Activated naive CD4-positive, alpha-beta T cell treated with anti-CD3 and anti-CD28 coated beads for 36 hours (primary cell): ENCODE data around the gene NUP155. TPM values are rescaled to one million over a fixed set of nuclear protein-coding genes. Genes with fewer than 3 reads are reported as not detected.
"Not testable (repeated sequence)": the region's sequence is repeated elsewhere in the genome, so short reads cannot be mapped to it uniquely, and the experiment has no call there.

Source experiments
- CTCF ChIA-PET: fragments of 350-600 bp; sonication (Branson Sonifier 250); formaldehyde crosslinking; loops from one replicate; lab custom pipeline; 2021; ENCODE audit warnings: antibody characterized with exemption; lab: Charles Lee
- DNase-seq: peaks from one replicate; pipeline ENCODE4 v3.0.0-alpha.2; 2020
- H3K27ac Mint-ChIP-seq: one replicate; pipeline ENCODE4 v1.8.0; 2021; ENCODE audit warnings: mild to moderate bottlenecking, mixed read lengths
- H3K27me3 Mint-ChIP-seq: one replicate; pipeline ENCODE4 v1.8.0; 2021; ENCODE audit warnings: low read depth, mixed read lengths
- H3K36me3 Mint-ChIP-seq: one replicate; pipeline ENCODE4 v1.8.0; 2021; ENCODE audit warnings: low read depth, mixed read lengths
- H3K4me1 Mint-ChIP-seq: one replicate; pipeline ENCODE4 v1.8.0; 2021; ENCODE audit warnings: low read depth, mixed read lengths
- H3K4me3 Mint-ChIP-seq: one replicate; pipeline ENCODE4 v1.8.0; 2021; ENCODE audit warnings: mild to moderate bottlenecking, moderate library complexity, mixed read lengths
- H3K9me3 Mint-ChIP-seq: one replicate; pipeline ENCODE4 v1.8.0; 2021; ENCODE audit warnings: mixed read lengths
- intact Hi-C: fragments of 100-400 bp; cut with micrococcal nuclease; formaldehyde crosslinking; loops from one replicate; pipeline ENCODE4 v1.15.1; 2023
- total RNA-seq, 2 experiments: library from RNA; stranded (reverse); gene quantifications; one replicate each; pipeline ENCODE4 v1.2.3, GENCODE V29; 2021

NUP155 gene
- total RNA-seq, 2 experiments from 2014 or later = 79.2 to 87.8 TPM

DNA sequence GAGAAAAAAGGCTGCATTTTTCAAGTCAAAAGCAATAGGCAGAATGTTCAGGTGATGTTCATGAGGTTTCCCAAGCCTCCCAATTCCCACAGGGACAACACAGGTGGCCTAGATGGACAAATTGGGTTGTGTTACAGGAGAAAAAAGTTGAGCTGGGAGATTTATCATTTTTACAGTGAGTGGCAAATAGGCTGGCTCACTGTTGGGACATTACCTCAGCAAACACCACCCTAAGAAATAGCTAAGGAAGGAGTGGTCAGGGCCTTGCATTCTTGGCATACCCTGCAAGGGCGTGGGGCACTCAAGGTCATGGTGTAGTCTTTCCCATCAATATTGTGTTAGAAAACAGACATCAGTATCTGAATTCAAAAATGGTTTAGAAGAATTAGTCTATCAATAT lies 98.4 kb downstream of the NUP155 start:
- intact Hi-C loops = no loop called here
- no peaks in the 10 kb centered on the region for H3K4me1 Mint-ChIP-seq
- H3K4me3 Mint-ChIP-seq = no peak overlapping the region
- H3K9me3 Mint-ChIP-seq = peaks cover 8% of the 10 kb centered on the region
- H3K27me3 Mint-ChIP-seq = no peaks in the 10 kb centered on the region
- H3K36me3 Mint-ChIP-seq = no peaks in the 10 kb centered on the region
- DNase-seq = no peak
- CTCF ChIA-PET = no interaction called here
- H3K27ac Mint-ChIP-seq = no peak overlapping the region

DNA sequence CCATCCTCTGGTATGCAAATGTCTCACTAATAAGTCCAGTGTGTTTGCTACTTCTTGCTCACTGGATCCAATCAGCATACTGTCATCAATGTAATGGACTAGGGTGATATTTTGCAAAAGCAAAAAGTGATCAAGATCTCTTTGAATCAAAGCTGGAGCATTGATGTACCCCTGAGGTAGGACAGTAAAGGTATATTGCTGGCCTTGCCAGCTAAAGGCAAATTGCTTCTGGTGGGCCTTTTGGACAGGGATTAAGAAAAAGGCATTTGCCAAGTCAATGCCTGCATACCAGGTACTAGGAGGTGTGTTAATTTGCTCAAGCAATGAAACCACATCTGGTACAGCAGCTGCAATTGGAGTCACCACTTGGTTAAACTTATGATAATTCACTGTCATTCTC lies 102.8 kb downstream of the NUP155 start:
- H3K27me3 Mint-ChIP-seq, H3K4me3 Mint-ChIP-seq, intact Hi-C loops, H3K4me1 Mint-ChIP-seq, H3K27ac Mint-ChIP-seq, H3K36me3 Mint-ChIP-seq, DNase-seq, H3K9me3 Mint-ChIP-seq, CTCF ChIA-PET: not testable (repeated sequence)

- no peak overlapping the region for H3K27ac Mint-ChIP-seq
- CTCF ChIA-PET = interaction anchor here (0.6 kb wide), 1 partner anchor 15 kb away, joined by 3 read pairs; no protein-coding TSS in a partner anchor
- intact Hi-C loops = no loop called here
Observed at GRCh38 chr5:37255774-37256358, 115.0 kb downstream of the NUP155 start.

DNA sequence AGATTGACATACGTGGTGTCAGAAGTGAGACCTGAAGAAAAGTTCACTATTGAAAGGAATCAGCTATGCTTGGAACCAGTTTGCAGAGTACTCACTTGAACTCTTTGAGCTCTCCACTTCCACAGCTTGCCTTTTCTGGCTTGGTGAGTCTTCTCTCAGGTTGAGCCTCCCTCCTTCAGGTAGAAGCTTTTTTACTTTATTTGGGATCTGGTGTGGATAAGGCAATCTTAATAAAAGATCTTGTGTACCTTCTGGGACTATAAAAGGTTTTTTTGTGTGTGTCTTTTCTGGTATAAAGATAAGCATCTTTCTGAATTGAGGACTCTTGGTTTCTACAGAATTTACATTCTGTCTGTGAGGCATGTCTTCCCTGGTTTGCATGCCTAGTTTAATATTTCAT lies 116.3 kb downstream of the NUP155 start:
- Mint-ChIP-seq H3K36me3 (no peaks in the 10 kb centered on the region), H3K4me1 (peaks cover 13% of the 10 kb centered on the region), H3K9me3 (peaks cover 11% of the 10 kb centered on the region), H3K4me3 (no peak overlapping the region), H3K27me3 (no peaks in the 10 kb centered on the region), H3K27ac (no peak overlapping the region)
- intact Hi-C loops = no loop called here
- CTCF ChIA-PET = interaction anchor here (0.6 kb wide), 1 partner anchor 53 kb away, joined by 4 read pairs; no protein-coding TSS in a partner anchor
- DNase-seq = no peak

More at GRCh38 chr5:37255774-37256358, 115.0 kb downstream of the NUP155 start:
- no peak for DNase-seq
- Mint-ChIP-seq H3K4me1 (peaks cover 8% of the 10 kb centered on the region), H3K36me3 (no peaks in the 10 kb centered on the region), H3K4me3 (no peak overlapping the region), H3K27me3 (no peaks in the 10 kb centered on the region), H3K9me3 (peaks cover 11% of the 10 kb centered on the region)

DNA sequence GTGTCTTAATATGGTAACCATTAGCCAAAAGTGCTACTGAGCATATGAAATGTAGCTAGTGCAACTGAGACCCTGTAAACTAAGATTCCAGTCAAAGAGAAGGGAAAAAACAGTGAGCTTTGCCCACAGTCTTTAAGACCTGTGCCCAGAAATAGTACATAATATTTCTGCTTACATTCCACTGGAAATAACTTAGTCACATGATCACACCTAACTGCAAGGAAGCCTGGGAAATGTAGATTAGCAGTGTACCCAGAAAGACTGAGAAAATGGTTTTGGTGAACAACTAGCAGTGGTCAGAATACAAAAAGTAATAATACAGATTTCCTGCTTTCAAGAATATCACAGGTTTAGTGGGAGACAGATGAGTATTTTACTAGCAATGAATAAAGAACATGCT lies 119.2 kb downstream of the NUP155 start:
- Mint-ChIP-seq H3K27ac (peak overlapping the region; percentile 73), H3K4me1 (peaks cover 20% of the 10 kb centered on the region), H3K4me3 (no peak overlapping the region), H3K27me3 (no peaks in the 10 kb centered on the region), H3K9me3 (peaks cover 7% of the 10 kb centered on the region), H3K36me3 (no peaks in the 10 kb centered on the region)
- intact Hi-C loops = loop anchor here (2.0 kb wide), 1 partner anchor 53 kb away; no protein-coding TSS in a partner anchor
- no peak for DNase-seq
- CTCF ChIA-PET = no interaction called here

DNA sequence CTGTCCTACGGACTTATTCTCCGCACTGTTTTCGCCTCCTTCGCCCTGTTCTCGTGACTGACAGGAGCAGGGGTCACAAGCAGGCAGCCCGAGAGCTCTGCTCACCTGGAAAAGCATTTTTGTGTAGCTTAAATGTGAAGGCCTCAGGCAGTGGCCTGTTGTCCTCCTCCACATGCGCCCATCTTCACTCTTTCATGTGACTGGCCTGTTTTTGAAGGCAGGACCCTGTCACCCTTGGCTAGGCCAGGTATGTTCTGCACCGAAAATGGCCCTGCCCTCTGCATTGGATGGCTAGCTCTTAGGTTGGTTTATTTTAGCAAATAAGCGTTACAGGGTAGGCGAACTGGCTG lies 121.1 kb downstream of the NUP155 start:
- H3K4me3 Mint-ChIP-seq = peak overlapping the region; percentile 82
- no peak overlapping the region for H3K27ac Mint-ChIP-seq
- peaks cover 20% of the 10 kb centered on the region for H3K4me1 Mint-ChIP-seq
- no peaks in the 10 kb centered on the region for H3K36me3 Mint-ChIP-seq
- H3K27me3 Mint-ChIP-seq = no peaks in the 10 kb centered on the region
- H3K9me3 Mint-ChIP-seq = peaks cover 7% of the 10 kb centered on the region
- CTCF ChIA-PET = no interaction called here
- DNase-seq = no peak
- intact Hi-C loops = loop anchor here (2.0 to 5.0 kb wide), 4 partner anchors 121 to 372 kb away; partner anchors contain the start of genes NIPBL, NUP155 and WDR70

DNA sequence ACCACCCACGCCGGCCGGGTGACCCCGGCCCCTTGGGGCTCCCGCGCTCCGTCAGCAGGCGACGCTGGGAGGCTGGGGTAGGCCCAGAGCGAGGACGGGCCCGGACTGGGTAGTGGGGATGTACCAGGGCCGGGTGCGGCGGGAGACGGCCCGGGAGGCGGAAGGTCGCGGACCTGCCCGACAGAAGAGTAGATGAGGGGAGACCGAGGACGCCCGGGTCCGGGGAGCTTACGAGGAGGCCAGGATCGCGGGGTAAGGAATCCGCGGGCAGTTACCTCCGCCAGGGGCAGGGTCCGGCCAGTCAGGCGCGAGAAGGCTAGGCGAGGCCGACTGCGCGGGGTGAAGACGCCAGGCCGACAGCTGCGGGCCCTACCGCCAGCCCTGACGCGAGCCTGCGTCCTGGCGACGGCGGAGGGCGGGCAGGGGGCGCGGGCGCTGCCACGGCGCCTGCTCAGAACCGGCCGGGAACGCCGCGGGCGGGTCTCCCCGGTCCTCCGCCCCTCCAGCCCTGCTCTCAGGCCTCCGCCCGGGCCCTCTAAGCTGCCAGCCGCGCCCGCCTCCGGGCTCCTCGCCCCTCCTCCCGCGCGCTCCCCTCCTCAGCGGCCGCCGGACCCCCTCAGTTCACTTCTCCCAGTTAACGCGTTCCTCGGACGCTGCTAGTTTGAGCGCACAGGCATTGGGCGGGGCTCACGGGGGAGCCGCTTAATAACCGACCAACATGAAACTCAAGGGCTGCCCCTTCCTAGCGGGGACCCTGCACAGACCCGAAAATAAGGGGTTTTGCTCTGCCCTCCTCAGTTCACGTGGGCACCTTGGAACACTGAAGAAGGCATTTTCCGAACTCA lies 121.7 kb downstream of the NUP155 start, which contains the start of gene CPLANE1:
Gene CPLANE1 (minus strand): TSS at position 407 of the 845 bp plus-strand sequence. CDS start 1,678 bp downstream, outside the sequence.
- Mint-ChIP-seq H3K4me3 (peak within 1 kb of the TSS; percentile 82), H3K4me1 (peaks cover 20% of the 10 kb centered on the region), H3K9me3 (peaks cover 1% of the 10 kb centered on the region), H3K27ac (no peak within 1 kb of the TSS), H3K27me3 (no peaks in the 10 kb centered on the region), H3K36me3 (no peaks in the 10 kb centered on the region)
- peak; percentile 60 for DNase-seq
- intact Hi-C loops = loop anchor here (2.0 to 5.0 kb wide), 4 partner anchors 122 to 372 kb away; partner anchors contain the start of genes NIPBL, NUP155 and WDR70
- CTCF ChIA-PET = interaction anchor here (0.5 to 1.2 kb wide), 3 partner anchors 48 to 499 kb away, joined by 3 read pairs; no protein-coding TSS in a partner anchor

- CTCF ChIA-PET = interaction anchor here (0.5 to 1.2 kb wide), 3 partner anchors 47 to 500 kb away, joined by 3 read pairs; no protein-coding TSS in a partner anchor
Observed at GRCh38 chr5:37248421-37248969, 122.4 kb downstream of the NUP155 start.

DNA sequence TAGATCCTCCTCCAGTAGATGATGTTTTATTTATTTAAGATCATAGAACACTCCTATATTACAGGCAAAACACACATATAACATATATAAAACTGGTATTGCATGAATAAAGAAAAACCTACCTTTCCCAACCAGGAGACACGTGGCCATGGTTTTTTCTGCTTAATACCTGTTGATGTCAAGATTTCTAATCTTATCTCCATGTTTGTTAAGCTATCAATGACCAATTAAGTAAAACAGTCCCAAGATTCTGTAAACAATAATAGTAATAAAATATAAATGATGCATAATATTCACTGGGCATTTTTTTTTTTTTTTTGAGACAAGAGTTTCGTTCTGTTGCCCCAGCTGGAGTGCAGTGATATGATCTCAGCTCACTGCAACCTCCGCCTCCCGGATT lies 123.4 kb downstream of the NUP155 start:
- Mint-ChIP-seq H3K36me3 (no peaks in the 10 kb centered on the region), H3K4me1 (peaks cover 20% of the 10 kb centered on the region), H3K4me3 (peak overlapping the region; percentile 82), H3K9me3 (no peaks in the 10 kb centered on the region), H3K27ac (no peak overlapping the region), H3K27me3 (no peaks in the 10 kb centered on the region)
- no peak for DNase-seq
- intact Hi-C loops = loop anchor here (5.0 kb wide), 1 partner anchor 370 kb away; the partner anchor contains the start of gene NIPBL
- CTCF ChIA-PET = no interaction called here

More at GRCh38 chr5:37248421-37248969, 122.4 kb downstream of the NUP155 start:
- peak overlapping the region; percentile 82 for H3K4me3 Mint-ChIP-seq
- intact Hi-C loops = loop anchor here (2.0 to 5.0 kb wide), 4 partner anchors 122 to 371 kb away; partner anchors contain the start of genes NIPBL, NUP155 and WDR70
- peaks cover under 1% of the 10 kb centered on the region for H3K9me3 Mint-ChIP-seq
- no peak overlapping the region for H3K27ac Mint-ChIP-seq
- peak; percentile 13 for DNase-seq
- H3K4me1 Mint-ChIP-seq = peaks cover 20% of the 10 kb centered on the region
- no peaks in the 10 kb centered on the region for H3K27me3 Mint-ChIP-seq
- no peaks in the 10 kb centered on the region for H3K36me3 Mint-ChIP-seq

DNA sequence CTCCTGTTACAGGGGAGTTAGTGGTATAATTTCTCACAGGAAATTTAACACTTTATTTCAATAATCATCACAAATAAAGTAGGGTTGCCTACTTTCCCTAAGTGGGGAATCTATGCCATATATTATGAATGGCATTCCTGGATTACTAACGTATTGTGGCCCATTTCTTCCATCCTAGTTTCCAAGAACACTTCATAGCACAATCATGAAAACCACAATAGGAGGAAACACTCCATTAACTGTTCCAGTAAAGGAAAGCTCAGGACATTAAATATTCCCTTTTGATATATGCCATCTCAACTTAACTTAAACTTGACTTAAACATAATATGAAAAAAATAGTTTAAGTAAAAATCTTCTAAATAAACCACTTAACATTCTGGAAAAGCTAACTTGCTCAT lies 123.9 kb downstream of the NUP155 start:
- Mint-ChIP-seq H3K36me3 (no peaks in the 10 kb centered on the region), H3K4me3 (no peak overlapping the region), H3K27me3 (no peaks in the 10 kb centered on the region), H3K27ac (no peak overlapping the region), H3K4me1 (peaks cover 16% of the 10 kb centered on the region), H3K9me3 (no peaks in the 10 kb centered on the region)
- DNase-seq = no peak
- intact Hi-C loops = loop anchor here (5.0 kb wide), 1 partner anchor 370 kb away; the partner anchor contains the start of gene NIPBL
- CTCF ChIA-PET = no interaction called here
